ENCODE measurements around the gene MACROD2. TPM values are rescaled to one million over a fixed set of nuclear protein-coding genes. Genes with fewer than 3 reads are reported as not detected.
A peak's percentile ranks its signal among the peaks of the same experiment; 100 is the strongest.

MACROD2 gene
- total RNA-seq, 4 donors from 2014 or later = 4.0 to 14.1 (median 10.4) TPM

- DNase-seq (ENCODE audit: low spot score in 2 of 2) = no peak
- 89 to 100% methylated on average over 1 of the region's 1 CpG for WGBS, 2 donors
- H3K4me3 ChIP-seq = no peak overlapping the region
- H3K36me3 ChIP-seq = no peaks in the 10 kb centered on the region
- H3K27ac ChIP-seq = no peak overlapping the region
- H3K27me3 ChIP-seq = no peaks in the 10 kb centered on the region
- H3K4me1 ChIP-seq = peaks cover 0 to 6% (median 4%) of the 10 kb centered on the region in 4 donors
- no peaks in the 10 kb centered on the region for H3K9me3 ChIP-seq
- TF ChIP-seq CTCF (IDR thresholded peaks at IDR 0.05) (no peak), EP300 (IDR thresholded peaks at IDR 0.05) (no peak), POLR2A (IDR thresholded peaks at IDR 0.05) (no peak)
Observed at GRCh38 chr20:15511551-15511950, 1516.2 kb downstream of the MACROD2 start.

GRCh38 chr20:15512916-15513315, 1517.6 kb downstream of the MACROD2 start:
- TF ChIP-seq EP300 (IDR thresholded peaks at IDR 0.05) = no peak
- no peak for TF ChIP-seq POLR2A (IDR thresholded peaks at IDR 0.05)
- TF ChIP-seq CTCF (IDR thresholded peaks at IDR 0.05) = no peak
- Histone ChIP-seq H3K9me3 (no peaks in the 10 kb centered on the region), H3K27ac (no peak overlapping the region), H3K27me3 (no peaks in the 10 kb centered on the region), H3K4me1 (peaks cover 0 to 6% (median 4%) of the 10 kb centered on the region in 4 donors), H3K4me3 (no peak overlapping the region), H3K36me3 (no peaks in the 10 kb centered on the region)
- 14 to 25% methylated on average over 5 of the region's 5 CpGs for WGBS, 2 donors
- DNase-seq (ENCODE audit: low spot score in 2 of 2) = no peak

GRCh38 chr20:15515691-15516090, 1520.4 kb downstream of the MACROD2 start:
- 64 to 67% methylated on average over 2 of the region's 2 CpGs for whole genome bisulfite sequencing, 2 donors
- no peak for DNase-seq (ENCODE audit: low spot score in 2 of 2)
- H3K9me3 ChIP-seq = no peaks in the 10 kb centered on the region
- no peaks in the 10 kb centered on the region for H3K36me3 ChIP-seq
- no peak overlapping the region for H3K4me3 ChIP-seq
- no peak for TF ChIP-seq EP300 (IDR thresholded peaks at IDR 0.05)
- no peak for TF ChIP-seq CTCF (IDR thresholded peaks at IDR 0.05)
- no peak for TF ChIP-seq POLR2A (IDR thresholded peaks at IDR 0.05)
- no peaks in the 10 kb centered on the region for H3K27me3 ChIP-seq
- H3K4me1 ChIP-seq = peaks cover 0 to 6% (median 4%) of the 10 kb centered on the region in 4 donors
- peak overlapping the region in 1 of 4 donors; percentile 46 for H3K27ac ChIP-seq

- H3K4me3 ChIP-seq = no peak overlapping the region
- no peaks in the 10 kb centered on the region for H3K9me3 ChIP-seq
- no peak overlapping the region for H3K27ac ChIP-seq
- no peak for DNase-seq (ENCODE audit: low spot score in 2 of 2)
- H3K27me3 ChIP-seq = no peaks in the 10 kb centered on the region
- H3K4me1 ChIP-seq = no peaks in the 10 kb centered on the region
- TF ChIP-seq EP300 (IDR thresholded peaks at IDR 0.05) = no peak
- TF ChIP-seq CTCF (IDR thresholded peaks at IDR 0.05) = no peak
- TF ChIP-seq POLR2A (IDR thresholded peaks at IDR 0.05) = no peak
- 72 to 85% methylated on average over 6 of the region's 6 CpGs for WGBS, 2 donors
- H3K36me3 ChIP-seq = no peaks in the 10 kb centered on the region
Observed at GRCh38 chr20:15520930-15521524, 1525.7 kb downstream of the MACROD2 start.

- H3K4me1 ChIP-seq = no peaks in the 10 kb centered on the region
- 61 to 67% methylated on average over 3 of the region's 3 CpGs for WGBS, 2 donors
- H3K27me3 ChIP-seq = no peaks in the 10 kb centered on the region
- H3K27ac ChIP-seq = no peak overlapping the region
- no peak overlapping the region for H3K4me3 ChIP-seq
- no peak for TF ChIP-seq CTCF (IDR thresholded peaks at IDR 0.05)
- TF ChIP-seq EP300 (IDR thresholded peaks at IDR 0.05) = no peak
- no peak for TF ChIP-seq POLR2A (IDR thresholded peaks at IDR 0.05)
- DNase-seq (ENCODE audit: low spot score in 2 of 2) = no peak
- no peaks in the 10 kb centered on the region for H3K9me3 ChIP-seq
- H3K36me3 ChIP-seq = no peaks in the 10 kb centered on the region
Observed at GRCh38 chr20:15523400-15523799, 1528.1 kb downstream of the MACROD2 start.

All from tibial nerve (tissue), 4 donors.